Activated CD8-positive, alpha-beta memory T cell treated with anti-CD3 and anti-CD28 coated beads for 36 hours (primary cell): ENCODE measurements around the gene PURB. TPM values are rescaled to one million over a fixed set of nuclear protein-coding genes. Genes with fewer than 3 reads are reported as not detected.
"Not testable (repeated sequence)": the region's sequence is repeated elsewhere in the genome, so short reads cannot be mapped to it uniquely, and the experiment has no call there.

ENCODE experiments used
- CTCF ChIA-PET: fragments of 350-600 bp; sonication (Branson Sonifier 250); formaldehyde crosslinking; loops from one replicate; lab custom pipeline; 2021; ENCODE audit warnings: antibody characterized with exemption; lab: Charles Lee
- POLR2A ChIA-PET: fragments of 350-600 bp; sonication (Branson Sonifier 250); formaldehyde crosslinking; loops from one replicate; lab custom pipeline; 2021; ENCODE audit warnings: antibody characterized with exemption; lab: Charles Lee
- total RNA-seq, 2 experiments: library from RNA; stranded (reverse); gene quantifications; one replicate each; pipeline ENCODE4 v1.2.3, GENCODE V29; 2021

Gene PURB
- total RNA-seq = 10 to 100 TPM; 39.3 to 39.8 TPM

- CTCF ChIA-PET = interaction anchor here (0.8 to 2.0 kb wide), 4 partner anchors 12 to 312 kb away, joined by 3 to 6 read pairs (median 4); partner anchors contain the start of gene DDX56
- POLR2A ChIA-PET = interaction anchor here (0.5 to 2.7 kb wide), 15 partner anchors 28 to 226 kb away, joined by 3 to 23 read pairs (median 4); partner anchors contain the start of genes H2AZ2 and TBRG4
Observed at GRCh38 chr7:44885394-44886317, at the start of gene PURB. PURB (minus strand) TSS chr7:44885530; CDS start chr7:44885348, 182 bp downstream.

DNA sequence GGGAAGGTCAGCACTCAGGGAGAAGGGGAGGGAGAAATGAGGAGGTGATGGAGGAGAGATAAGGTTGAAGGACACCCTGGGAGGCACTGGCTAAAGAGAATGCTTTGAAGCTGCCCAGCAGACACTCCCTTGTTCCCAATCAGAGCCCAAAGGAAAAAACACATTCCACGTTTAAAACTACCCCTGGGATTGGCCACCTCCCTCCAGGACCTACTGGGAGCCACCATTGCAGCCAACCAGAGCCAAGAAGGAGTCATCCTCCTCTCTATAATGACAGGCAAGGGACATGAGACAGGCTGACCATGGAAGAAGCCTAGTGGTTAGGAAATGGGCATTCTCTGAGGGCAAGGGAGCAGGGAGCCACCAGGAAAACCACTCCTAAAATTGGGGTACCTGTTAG lies 49.7 kb upstream of the PURB start:
- POLR2A ChIA-PET = no interaction called here
- CTCF ChIA-PET = interaction anchor here (0.6 kb wide), 1 partner anchor 24 kb away, joined by 4 read pairs; no protein-coding TSS in a partner anchor

DNA sequence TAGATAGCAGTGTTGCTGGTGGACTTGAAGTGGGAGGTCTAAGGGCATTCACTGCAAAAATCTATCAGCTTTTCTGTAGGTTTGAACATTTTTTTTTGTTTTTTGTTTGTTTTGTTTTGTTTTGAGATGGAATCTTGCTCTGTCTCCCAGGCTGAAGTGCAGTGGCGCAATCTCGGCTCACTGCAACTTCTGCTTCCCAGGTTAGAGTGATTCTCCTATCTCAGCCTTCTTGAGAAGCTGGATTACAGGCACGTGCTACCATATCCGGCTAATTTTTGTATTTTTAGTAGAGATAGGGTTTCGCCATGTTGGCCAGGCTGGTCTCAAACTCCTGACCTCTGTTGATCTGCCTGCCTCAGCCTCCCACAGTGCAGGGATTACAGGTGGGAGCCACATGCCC lies 49.2 kb upstream of the PURB start:
- CTCF ChIA-PET = interaction anchor here (0.6 kb wide), 1 partner anchor 23 kb away, joined by 4 read pairs; no protein-coding TSS in a partner anchor
- POLR2A ChIA-PET = not testable (repeated sequence)

- CTCF ChIA-PET = no interaction called here
- POLR2A ChIA-PET = no interaction called here
Observed at GRCh38 chr7:44930921-44931320, 45.6 kb upstream of the PURB start.

- POLR2A ChIA-PET = no interaction called here
- CTCF ChIA-PET = interaction anchor here (0.9 to 2.6 kb wide), 8 partner anchors 9 to 72 kb away, joined by 3 to 15 read pairs (median 4); no protein-coding TSS in a partner anchor
Observed at GRCh38 chr7:44922351-44922694, 37.0 kb upstream of the PURB start.

DNA sequence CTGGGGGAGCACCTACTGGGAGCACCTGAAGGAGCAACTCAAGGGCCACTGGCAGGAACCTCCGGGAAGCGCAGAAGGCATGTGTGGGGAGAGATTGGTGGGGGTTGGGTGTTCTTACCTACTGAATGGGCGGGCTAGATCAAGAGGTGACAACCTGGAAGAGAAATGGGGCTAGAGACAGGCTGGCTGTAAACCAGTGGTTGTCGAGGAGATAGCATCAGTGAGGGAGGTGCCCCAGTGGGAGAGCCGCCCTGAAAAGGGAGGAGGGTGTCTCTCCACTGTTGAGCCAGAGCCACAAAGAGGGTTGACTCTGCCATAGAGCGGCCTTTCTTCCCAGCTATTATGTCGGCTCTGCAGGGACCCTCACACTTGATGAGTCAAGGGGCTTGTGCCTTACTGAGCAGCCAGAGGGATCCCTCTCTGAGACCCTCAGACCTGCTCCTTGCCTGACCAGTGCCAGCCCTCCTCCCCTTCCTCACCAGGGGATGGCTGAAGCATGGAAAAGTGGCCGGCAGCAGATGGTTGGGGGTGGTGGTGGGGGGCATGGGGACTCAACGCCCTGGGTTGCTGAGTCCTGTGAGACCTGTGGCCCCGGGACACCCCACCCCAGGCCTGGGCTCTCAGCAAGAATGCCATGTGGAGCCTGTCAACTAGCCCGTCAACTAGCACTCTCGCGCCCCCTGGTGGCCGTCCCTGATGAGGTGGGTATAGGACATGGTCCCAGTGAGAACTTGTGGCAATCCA lies 36.4 kb upstream of the PURB start:
- POLR2A ChIA-PET = no interaction called here

DNA sequence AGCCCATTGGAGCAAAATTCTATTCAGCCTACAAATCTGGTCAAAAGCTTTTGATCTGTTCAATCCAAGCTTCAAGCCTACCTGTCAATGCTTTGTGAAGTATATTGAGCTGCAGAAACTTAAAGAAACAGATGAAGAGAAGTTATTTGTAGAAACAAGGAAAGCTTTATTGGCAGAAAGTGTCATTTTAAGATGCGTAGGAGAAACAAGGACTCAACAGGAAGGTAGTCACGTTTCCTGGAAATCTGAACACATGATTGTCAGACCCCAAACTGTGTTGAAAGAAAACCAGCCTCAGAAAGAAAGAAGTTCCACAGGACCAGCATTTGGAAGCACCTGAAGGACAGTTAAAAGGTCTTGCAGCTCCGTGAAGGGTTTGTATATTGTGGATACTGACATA lies 34.8 kb upstream of the PURB start:
- ChIA-PET POLR2A (interaction anchor here (0.7 to 1.4 kb wide), 5 partner anchors 35 to 215 kb away, joined by 3 to 5 read pairs (median 4); partner anchors contain the start of gene PURB), CTCF (interaction anchor here (0.7 to 2.0 kb wide), 6 partner anchors 29 to 216 kb away, joined by 3 to 10 read pairs (median 5); partner anchors contain the start of gene H2AZ2)

More for the DNA sequence above, 36.4 kb upstream of the PURB start:
- CTCF ChIA-PET = interaction anchor here (0.6 to 2.6 kb wide), 13 partner anchors 9 to 702 kb away, joined by 3 to 15 read pairs (median 5); partner anchors contain the start of gene H2AZ2

DNA sequence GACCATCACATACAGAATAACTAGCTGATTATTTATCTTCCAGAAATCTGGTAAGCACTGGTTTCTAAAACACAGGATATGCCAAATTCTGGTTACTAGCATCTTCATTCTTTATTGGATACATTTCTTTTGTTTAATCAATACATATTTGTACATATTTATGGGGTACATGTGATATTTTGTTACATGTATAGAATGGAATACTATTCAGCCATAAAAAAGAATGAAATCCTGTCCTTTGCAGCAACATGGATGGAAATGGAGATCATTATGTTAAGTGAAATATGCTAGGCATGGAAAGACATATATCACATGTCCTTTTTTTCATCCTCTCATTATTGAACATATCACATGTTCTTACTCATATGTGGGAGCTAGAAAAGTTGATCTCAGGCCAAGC lies 32.7 kb upstream of the PURB start:
- POLR2A ChIA-PET = no interaction called here
- CTCF ChIA-PET = no interaction called here

- ChIA-PET CTCF (no interaction called here), POLR2A (interaction anchor here (0.5 to 1.0 kb wide), 2 partner anchors 21 to 32 kb away, joined by 3 to 10 read pairs; no protein-coding TSS in a partner anchor)
Observed at GRCh38 chr7:44917465-44917864, 32.1 kb upstream of the PURB start.

GRCh38 chr7:44914992-44915607 lies 29.8 kb upstream of the PURB start:
- POLR2A ChIA-PET = interaction anchor here (0.5 to 1.2 kb wide), 4 partner anchors 29 to 309 kb away, joined by 3 to 6 read pairs (median 4); partner anchors contain the start of gene PURB

DNA sequence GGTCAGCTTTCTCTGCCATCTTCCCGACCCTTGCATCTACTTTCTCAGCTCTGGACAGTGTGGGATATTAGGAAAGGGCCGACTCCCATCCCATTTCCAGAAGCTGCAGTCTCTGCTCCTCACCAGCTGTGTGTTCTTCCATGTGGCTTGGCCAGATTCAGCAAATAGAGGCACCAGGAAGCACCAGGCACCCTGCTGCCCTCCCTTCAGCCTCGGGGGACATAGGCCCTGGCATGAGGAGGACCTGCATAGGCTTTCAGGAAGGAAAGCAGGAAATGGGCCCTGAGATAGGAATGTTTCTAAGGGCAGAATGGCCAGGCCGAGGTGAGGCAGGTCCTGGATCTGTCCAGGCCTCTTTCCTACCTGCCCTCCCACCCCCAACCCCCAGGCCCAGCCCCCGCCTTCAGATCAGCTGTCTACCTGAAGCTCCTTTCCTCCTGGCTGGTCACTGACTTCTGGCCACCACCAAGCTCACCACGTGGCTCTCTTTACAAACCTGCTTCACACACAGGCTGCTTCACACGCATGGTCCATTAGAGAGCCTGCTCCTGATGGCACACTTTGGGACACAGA lies 27.5 kb upstream of the PURB start:
- POLR2A ChIA-PET = interaction anchor here (0.8 kb wide), 1 partner anchor 64 kb away, joined by 3 read pairs; no protein-coding TSS in a partner anchor

More at GRCh38 chr7:44914992-44915607, 29.8 kb upstream of the PURB start:
- CTCF ChIA-PET = interaction anchor here (1.4 kb wide), 1 partner anchor 67 kb away, joined by 6 read pairs; the partner anchor contains the start of gene H2AZ2

DNA sequence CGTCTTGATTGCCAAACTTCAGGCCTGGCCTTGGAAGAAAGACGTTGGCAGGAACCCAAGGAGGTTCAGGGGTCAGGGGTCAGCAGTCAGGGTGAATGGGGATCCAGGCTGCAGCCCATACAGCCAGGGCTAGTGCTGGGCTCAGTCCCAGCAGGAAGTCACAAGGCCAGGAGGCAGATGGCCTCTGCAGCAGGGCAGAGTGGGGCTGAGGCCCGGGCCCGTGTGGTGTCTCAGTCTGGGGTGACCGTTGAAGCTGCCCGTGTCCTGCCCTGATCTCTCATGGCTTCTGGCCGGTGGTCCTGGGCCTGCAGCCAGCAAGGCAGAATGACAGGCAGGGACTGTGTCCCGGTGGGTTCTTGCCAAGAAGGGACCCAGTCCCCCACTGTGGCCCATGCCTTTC lies 26.6 kb upstream of the PURB start:
- ChIA-PET CTCF (no interaction called here), POLR2A (no interaction called here)

More for the DNA sequence above, 27.5 kb upstream of the PURB start:
- CTCF ChIA-PET = interaction anchor here (0.6 to 1.4 kb wide), 4 partner anchors 9 to 56 kb away, joined by 3 to 5 read pairs (median 3); no protein-coding TSS in a partner anchor

GRCh38 chr7:44909596-44910389 lies 24.5 kb upstream of the PURB start:
- CTCF ChIA-PET = no interaction called here
- POLR2A ChIA-PET = no interaction called here

DNA sequence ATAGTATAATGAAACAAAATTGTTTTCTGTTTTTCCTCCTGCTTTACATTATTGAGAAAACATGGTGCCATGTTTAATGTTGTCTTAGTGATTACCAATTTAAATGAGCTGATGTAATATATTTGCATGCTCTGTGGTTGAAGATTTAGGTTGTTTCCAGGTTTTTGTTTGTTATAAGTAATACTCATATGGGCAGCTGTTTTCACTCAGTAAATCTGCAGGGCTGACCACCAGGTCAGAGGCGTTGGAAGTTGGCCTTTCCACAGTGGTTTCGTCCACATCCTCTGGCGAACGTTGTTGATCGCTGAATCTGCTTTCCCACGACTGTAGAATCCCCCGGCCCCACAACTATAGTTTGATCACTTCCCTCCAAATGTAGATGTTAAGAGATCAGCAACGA lies 21.6 kb upstream of the PURB start:
- ChIA-PET POLR2A (no interaction called here), CTCF (interaction anchor here (1.2 kb wide), 1 partner anchor 230 kb away, joined by 3 read pairs; no protein-coding TSS in a partner anchor)

DNA sequence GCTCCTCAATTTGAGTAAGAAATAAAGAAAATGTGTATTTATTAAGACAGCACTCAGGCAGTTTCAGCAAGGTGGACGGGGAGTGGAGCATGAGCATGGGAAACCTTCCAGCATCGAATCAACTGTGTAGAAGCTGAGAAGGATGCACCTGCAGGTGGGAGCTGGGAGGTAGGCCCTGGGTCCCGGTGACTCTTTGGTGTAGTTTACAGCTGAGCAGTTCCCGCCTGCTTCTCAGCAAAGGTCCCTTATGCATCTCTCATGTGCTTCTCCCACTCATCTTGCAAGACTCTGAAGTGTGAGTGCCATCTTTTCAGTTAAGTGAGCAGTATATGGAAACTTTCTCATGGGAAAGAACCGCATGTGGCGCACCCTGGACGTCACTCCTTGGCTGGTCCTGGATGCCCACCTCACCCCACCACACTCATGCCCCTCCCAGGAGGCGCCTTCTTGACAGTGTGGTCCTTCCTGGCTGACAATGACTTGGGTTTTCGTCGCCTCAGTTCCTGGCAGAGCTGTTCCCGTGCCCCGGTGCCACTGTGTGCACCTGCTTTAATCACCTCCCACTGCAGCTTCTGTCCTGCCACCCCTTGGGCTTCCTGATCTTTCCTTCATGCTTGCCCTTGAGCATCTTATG lies 19.8 kb upstream of the PURB start:
- POLR2A ChIA-PET = no interaction called here
- CTCF ChIA-PET = interaction anchor here (0.6 to 0.8 kb wide), 2 partner anchors 41 to 48 kb away, joined by 3 read pairs; no protein-coding TSS in a partner anchor

DNA sequence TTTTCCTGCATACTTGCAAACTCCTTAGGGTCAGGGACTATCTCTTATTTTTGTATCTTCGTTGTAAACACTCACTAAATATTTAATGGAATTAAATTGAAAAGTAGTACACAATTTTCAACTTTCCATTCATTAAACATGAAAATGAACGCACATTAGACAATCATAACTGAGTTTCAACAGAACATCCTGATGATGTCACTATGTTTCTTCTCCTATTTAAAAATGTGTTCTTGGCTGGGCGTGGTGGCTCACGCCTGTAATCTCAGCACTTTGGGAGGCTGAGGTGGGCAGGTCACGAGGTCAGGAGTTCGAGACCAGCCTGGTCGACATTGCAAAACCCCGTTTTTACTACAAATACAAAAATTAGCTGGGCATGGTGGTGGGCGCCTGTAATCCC lies 14.1 kb upstream of the PURB start:
- ChIA-PET CTCF (no interaction called here), POLR2A (interaction anchor here (0.6 kb wide), 1 partner anchor 580 kb away, joined by 3 read pairs; no protein-coding TSS in a partner anchor)

- CTCF ChIA-PET = interaction anchor here (1.1 kb wide), 1 partner anchor 24 kb away, joined by 3 read pairs; no protein-coding TSS in a partner anchor
- POLR2A ChIA-PET = interaction anchor here (0.6 kb wide), 1 partner anchor 11 kb away, joined by 3 read pairs; no protein-coding TSS in a partner anchor
Observed at GRCh38 chr7:44898039-44898438, 12.7 kb upstream of the PURB start.
